Neural cell (in vitro differentiated cells): Measurements from ENCODE around the gene PAPOLG.

Experiments
- CTCF ChIP-seq: fragments of 450-650 bp; IDR thresholded peaks from 2 replicates; pipeline ENCODE4 v1.5.1; 2014; ENCODE audit warnings: antibody characterized with exemption, mild to moderate bottlenecking, moderate library complexity; ENCODE audit not compliant: poor library complexity, severe bottlenecking
- EP300 ChIP-seq: fragments of 450-650 bp; conservative IDR thresholded peaks from 2 replicates; pipeline ENCODE4 v1.6.1; 2014; ENCODE audit warnings: antibody characterized with exemption, mild to moderate bottlenecking, moderate library complexity; ENCODE audit not compliant: poor library complexity, severe bottlenecking
- EZH2 ChIP-seq: fragments of 200-600, 300-800 bp; shearing (Covaris generic), sonication (generic); IDR thresholded peaks from 2 replicates; pipeline ENCODE4 v1.6.1; 2014; ENCODE audit warnings: antibody characterized with exemption, low read length, borderline replicate concordance, mild to moderate bottlenecking; ENCODE audit not compliant: insufficient read depth, poor library complexity, severe bottlenecking
- POLR2AphosphoS5 ChIP-seq: IDR thresholded peaks from 2 replicates; pipeline ENCODE4 v1.6.1; 2012
- REST ChIP-seq: IDR thresholded peaks from 2 replicates; pipeline ENCODE4 v1.6.1; 2012; ENCODE audit warnings: borderline replicate concordance

GRCh38 chr2:60832621-60833020, 76.6 kb downstream of the PAPOLG start:
- TF ChIP-seq EZH2 (no peak), CTCF (no peak), POLR2AphosphoS5 (no peak), REST (no peak), EP300 (no peak)
